B cell (primary cell): Measurements from ENCODE around the gene MSI1. TPM values are rescaled to one million over a fixed set of nuclear protein-coding genes. Genes with fewer than 3 reads are reported as not detected.

Experiments
- ATAC-seq: fragments of 200-7000 bp; cut with Tn5 transposase; one replicate; pipeline ENCODE4 v1.10.0; 2021; ENCODE audit warnings: low read depth, mild to moderate bottlenecking, moderate number of reproducible peaks, moderate library complexity
- CTCF ChIA-PET: fragments of 350-600 bp; sonication (Branson Sonifier 250); formaldehyde crosslinking; loops from one replicate; lab custom pipeline; 2021; ENCODE audit warnings: antibody characterized with exemption, inconsistent platforms; lab: Charles Lee
- POLR2A ChIA-PET: fragments of 350-600 bp; sonication (Branson Sonifier 250); formaldehyde crosslinking; loops from one replicate; lab custom pipeline; 2021; ENCODE audit warnings: antibody characterized with exemption; lab: Charles Lee
- DNase-seq: peaks from one replicate; pipeline ENCODE4 v3.0.0; 2013
- H2AFZ ChIP-seq: 2 replicates; pipeline ENCODE4 v1.6.1; 2012; ENCODE audit warnings: mild to moderate bottlenecking, low read depth, low read length; ENCODE audit not compliant: insufficient read depth, poor library complexity, severe bottlenecking
- H3K27ac ChIP-seq, 2 donors: 1 replicate in 1 of 2; 2 replicates in 1 of 2; pipeline ENCODE4 v1.5.1; 2012 to 2013; ENCODE audit warnings: low read length in 2 of 2, mild to moderate bottlenecking in 2 of 2, moderate library complexity in 1 of 2
- H3K27me3 ChIP-seq, 4 experiments: fragments of 200-600 bp in 1 of 4; sonication (generic) in 1 of 4; replicated peaks in 1 of 4; 1 replicate in 2 of 4; 2 replicates in 2 of 4; pipeline versions ENCODE4 v1.6.1 to v1.7.0; 2013 to 2016; ENCODE audit warnings: low read length in 3 of 4, mild to moderate bottlenecking in 2 of 4, mixed read lengths in 1 of 4, moderate library complexity in 1 of 4; ENCODE audit not compliant: insufficient read depth in 4 of 4, control insufficient read depth in 3 of 4; ENCODE audit errors: control extremely low read depth in 1 of 4
- H3K36me3 ChIP-seq, 2 experiments: replicated peaks in 1 of 2; 1 replicate in 1 of 2; 2 replicates in 1 of 2; pipeline versions ENCODE4 v1.6.1 to v1.7.1; 2013; ENCODE audit warnings: low read length in 1 of 2; ENCODE audit not compliant: insufficient read depth in 2 of 2, control insufficient read depth in 1 of 2; ENCODE audit errors: control extremely low read depth in 1 of 2, extremely low read depth in 1 of 2
- H3K4me1 ChIP-seq, 2 donors: fragments of 200-600 bp in 1 of 2; sonication (generic) in 1 of 2; 1 replicate in 1 of 2; 2 replicates in 1 of 2; pipeline versions ENCODE4 v1.5.1 to v1.6.1; 2013 to 2017; ENCODE audit warnings: low read length in 2 of 2; ENCODE audit not compliant: control insufficient read depth in 2 of 2, insufficient read depth in 2 of 2
- H3K4me2 ChIP-seq: replicated peaks from 2 replicates; pipeline ENCODE3; 2012; ENCODE audit warnings: mild to moderate bottlenecking, low read depth, low read length; ENCODE audit not compliant: poor library complexity, severe bottlenecking
- H3K4me3 ChIP-seq, 5 experiments: fragments of 200-600 bp in 1 of 5; sonication (generic) in 1 of 5; 1 replicate in 3 of 5; 2 replicates in 2 of 5; pipeline versions ENCODE4 v1.5.1 to v1.7.0; 2011 to 2016; ENCODE audit warnings: low read length in 4 of 5, mild to moderate bottlenecking in 4 of 5, low read depth in 2 of 5, control low read depth in 1 of 5, moderate library complexity in 1 of 5; ENCODE audit not compliant: insufficient read depth in 1 of 5; ENCODE audit errors: control extremely low read depth in 1 of 5, extremely low read depth in 1 of 5
- H3K79me2 ChIP-seq: fragments of 200-600 bp; sonication (generic); one replicate; pipeline ENCODE4 v1.6.0; 2016; ENCODE audit warnings: low read length; ENCODE audit not compliant: control insufficient read depth, insufficient read depth
- H3K9ac ChIP-seq: fragments of 200-600 bp; sonication (generic); 2 replicates; pipeline ENCODE4 v1.6.1; 2017; ENCODE audit warnings: mild to moderate bottlenecking, low read length, moderate library complexity
- H3K9me3 ChIP-seq, 3 donors: one replicate each; pipeline versions ENCODE4 v1.6.1 to v1.7.1; 2013; ENCODE audit warnings: low read length in 2 of 3; ENCODE audit not compliant: control insufficient read depth in 2 of 3, insufficient read depth in 1 of 3; ENCODE audit errors: control extremely low read depth in 1 of 3
- H4K20me1 ChIP-seq: 2 replicates; pipeline ENCODE4 v1.6.0; 2012; ENCODE audit warnings: mild to moderate bottlenecking, low read length; ENCODE audit not compliant: insufficient read depth, control insufficient read depth, poor library complexity, severe bottlenecking
- H3K27ac Mint-ChIP-seq: one replicate; pipeline ENCODE4 v1.8.0; 2021; ENCODE audit warnings: mixed read lengths
- H3K27me3 Mint-ChIP-seq: one replicate; pipeline ENCODE4 v1.8.0; 2021; ENCODE audit warnings: mixed read lengths
- H3K4me1 Mint-ChIP-seq: one replicate; pipeline ENCODE4 v1.8.0; 2021; ENCODE audit warnings: mixed read lengths
- H3K4me3 Mint-ChIP-seq: one replicate; pipeline ENCODE4 v1.8.0; 2021; ENCODE audit warnings: mixed read lengths
- H3K9me3 Mint-ChIP-seq: one replicate; pipeline ENCODE4 v1.8.0; 2022; ENCODE audit warnings: mixed read lengths; ENCODE audit not compliant: insufficient read depth
- EZH2 ChIP-seq: IDR thresholded peaks from 2 replicates; pipeline ENCODE4 v1.6.1; 2012; ENCODE audit warnings: borderline replicate concordance, low read depth, mild to moderate bottlenecking, moderate library complexity, low read length; ENCODE audit not compliant: insufficient read depth, poor library complexity, severe bottlenecking
- WGBS: methylation state at CpG from one replicate; pipeline ENCODE4 v1.1.5; 2013; ENCODE audit warnings: missing lambda C conversion rate; ENCODE audit not compliant: insufficient coverage; 5-methylcytosine and 5-hydroxymethylcytosine counted together
- intact Hi-C: fragments of 100-400 bp; cut with micrococcal nuclease; formaldehyde crosslinking; loops from one replicate; pipeline ENCODE4 v1.10.0; 2022
- polyA plus RNA-seq: library from polyadenylated mRNA; depleted of rRNA; stranded (reverse); fragments of >200 nt; gene quantifications from 2 replicates; pipeline ENCODE4 v1.2.3, GENCODE V29; 2012
- total RNA-seq, 2 donors: library from RNA; stranded (reverse); fragments of 120-200 nt in 1 of 2; gene quantifications; 1 replicate in 1 of 2; 2 replicates in 1 of 2; pipeline versions ENCODE4 v1.2.3 to v1.2.4, GENCODE V29; 2013 to 2022
- TF ChIP-seq, protein P1 (sequence below): fragments of 200-600 bp; IDR thresholded peaks from one replicate; pipeline ENCODE4 v1.8.0; 2022; ENCODE audit warnings: antibody characterized with exemption, mild to moderate bottlenecking

MSI1 gene
- total and polyA plus RNA-seq, 2 donors (not counting 1 experiment from before 2014, with no cell fraction given): not detected

DNA sequence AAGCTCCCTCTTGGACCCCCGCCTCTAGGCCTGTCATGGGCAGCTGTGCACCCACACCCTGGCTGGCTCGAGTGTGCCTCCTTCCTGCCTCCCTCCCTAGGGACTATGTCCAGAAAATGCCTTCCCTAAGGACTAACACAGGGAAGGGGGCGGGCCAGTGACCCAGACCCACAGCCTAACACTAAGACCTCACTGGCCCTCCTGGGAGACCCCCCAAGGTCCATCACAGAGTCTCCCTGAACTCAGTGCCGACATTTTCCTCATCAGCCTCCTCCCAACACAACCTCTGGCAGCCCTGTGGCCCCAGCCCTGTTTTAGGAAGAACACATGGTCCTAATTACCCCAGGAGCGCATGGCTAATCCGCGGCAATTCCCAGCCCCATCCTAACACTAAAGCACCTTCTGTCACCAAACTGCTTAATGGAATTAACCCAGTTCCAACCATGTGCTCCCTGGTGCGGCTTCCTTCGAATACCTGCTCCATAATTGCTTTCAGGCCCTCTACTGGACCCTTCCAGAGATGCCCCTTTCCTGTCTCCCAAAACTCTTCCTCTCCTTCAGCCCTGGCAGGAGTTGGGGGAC is 5.6 kb downstream of the MSI1 start:
- intact Hi-C loops: no loop called here
- ChIA-PET POLR2A (no interaction called here), CTCF (no interaction called here)
- no peaks in the 10 kb centered on the region for H4K20me1 ChIP-seq
- Mint-ChIP-seq H3K27me3 (peaks cover 75% of the 10 kb centered on the region), H3K27ac (no peak overlapping the region), H3K9me3 (no peaks in the 10 kb centered on the region), H3K4me1 (peaks cover 13% of the 10 kb centered on the region), H3K4me3 (no peak overlapping the region)
- H3K79me2 ChIP-seq: no peaks in the 10 kb centered on the region
- H3K27me3 ChIP-seq: peaks cover 0 to 70% (median 24%) of the 10 kb centered on the region in 4 experiments
- H3K36me3 ChIP-seq: no peaks in the 10 kb centered on the region
- TF ChIP-seq, protein P1, sequence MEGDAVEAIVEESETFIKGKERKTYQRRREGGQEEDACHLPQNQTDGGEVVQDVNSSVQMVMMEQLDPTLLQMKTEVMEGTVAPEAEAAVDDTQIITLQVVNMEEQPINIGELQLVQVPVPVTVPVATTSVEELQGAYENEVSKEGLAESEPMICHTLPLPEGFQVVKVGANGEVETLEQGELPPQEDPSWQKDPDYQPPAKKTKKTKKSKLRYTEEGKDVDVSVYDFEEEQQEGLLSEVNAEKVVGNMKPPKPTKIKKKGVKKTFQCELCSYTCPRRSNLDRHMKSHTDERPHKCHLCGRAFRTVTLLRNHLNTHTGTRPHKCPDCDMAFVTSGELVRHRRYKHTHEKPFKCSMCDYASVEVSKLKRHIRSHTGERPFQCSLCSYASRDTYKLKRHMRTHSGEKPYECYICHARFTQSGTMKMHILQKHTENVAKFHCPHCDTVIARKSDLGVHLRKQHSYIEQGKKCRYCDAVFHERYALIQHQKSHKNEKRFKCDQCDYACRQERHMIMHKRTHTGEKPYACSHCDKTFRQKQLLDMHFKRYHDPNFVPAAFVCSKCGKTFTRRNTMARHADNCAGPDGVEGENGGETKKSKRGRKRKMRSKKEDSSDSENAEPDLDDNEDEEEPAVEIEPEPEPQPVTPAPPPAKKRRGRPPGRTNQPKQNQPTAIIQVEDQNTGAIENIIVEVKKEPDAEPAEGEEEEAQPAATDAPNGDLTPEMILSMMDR: no peak
- TF ChIP-seq EZH2: no peak
- H3K4me1 ChIP-seq: peaks cover 0 to 18% of the 10 kb centered on the region in 2 donors
- no peaks in the 10 kb centered on the region for H3K9me3 ChIP-seq
- H2AFZ ChIP-seq: no peak overlapping the region
- no peak overlapping the region for H3K9ac ChIP-seq
- no peak overlapping the region for H3K4me2 ChIP-seq
- H3K4me3 ChIP-seq: no peak overlapping the region
- no peak overlapping the region for H3K27ac ChIP-seq
- DNase-seq (no peak), ATAC-seq (no peak)
- 87% methylated on average over 8 of the region's 9 CpGs for WGBS

DNA sequence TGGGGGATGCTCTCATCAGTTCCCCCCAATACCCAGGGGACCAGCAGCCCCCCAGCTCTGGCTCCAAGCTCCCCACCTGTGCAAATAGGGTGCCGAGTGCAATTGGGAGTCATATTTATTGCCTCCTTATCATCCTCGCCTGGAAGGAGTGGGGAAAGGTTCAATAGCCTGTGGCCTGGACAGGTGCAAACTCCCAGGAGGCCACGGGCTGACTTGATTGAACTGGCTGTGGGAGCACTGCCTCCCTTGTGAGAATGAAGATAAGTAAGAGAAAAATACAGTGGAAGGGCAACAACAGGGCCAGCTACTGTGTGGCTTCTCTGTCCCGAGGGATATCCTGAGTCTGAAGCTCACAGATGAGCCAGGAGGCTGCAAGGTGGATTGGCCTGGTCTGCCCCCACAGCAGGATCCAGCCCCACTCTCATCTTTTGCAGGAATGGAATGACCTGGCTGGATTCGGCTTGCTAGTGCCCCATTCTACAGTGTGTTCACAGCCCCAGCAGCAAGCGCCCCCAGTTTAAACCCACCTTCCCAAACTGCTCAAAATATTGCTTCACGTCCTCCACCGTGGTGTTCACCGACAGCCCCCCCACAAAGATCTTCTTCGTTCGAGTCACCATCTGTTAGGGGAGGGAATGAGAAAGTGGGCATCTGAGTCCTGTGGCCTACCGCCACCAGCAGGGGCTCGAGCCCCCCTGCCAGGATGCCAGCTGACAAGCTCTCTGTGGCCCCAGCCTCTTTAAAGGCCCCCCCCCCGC is 6.3 kb downstream of the MSI1 start:
- Histone ChIP-seq H2AFZ (no peak overlapping the region), H3K27me3 (peaks cover 0 to 66% (median 26%) of the 10 kb centered on the region in 4 experiments), H3K4me1 (peaks cover 0 to 11% of the 10 kb centered on the region in 2 donors), H4K20me1 (no peaks in the 10 kb centered on the region), H3K36me3 (no peaks in the 10 kb centered on the region), H3K4me2 (no peak overlapping the region), H3K79me2 (no peaks in the 10 kb centered on the region), H3K9ac (no peak overlapping the region), H3K4me3 (no peak overlapping the region), H3K9me3 (no peaks in the 10 kb centered on the region), H3K27ac (no peak overlapping the region)
- POLR2A ChIA-PET: no interaction called here
- WGBS: 91% methylated on average over 8 of the region's 14 CpGs
- Mint-ChIP-seq H3K27ac (no peak overlapping the region), H3K4me1 (peaks cover 11% of the 10 kb centered on the region), H3K9me3 (no peaks in the 10 kb centered on the region), H3K4me3 (no peak overlapping the region), H3K27me3 (peaks cover 79% of the 10 kb centered on the region)
- CTCF ChIA-PET: interaction anchor here (0.6 to 1.0 kb wide), 2 partner anchors 104 to 1796 kb away, joined by 3 to 4 read pairs; no protein-coding TSS in a partner anchor
- intact Hi-C loops: no loop called here
- no peak for TF ChIP-seq EZH2
- TF ChIP-seq, protein P1: no peak
- DNase-seq (no peak), ATAC-seq (no peak)
